ENCODE measurements around the gene IFITM10.
A peak's percentile ranks its signal among the peaks of the same experiment; 100 is the strongest.

IFITM10 gene

GRCh38 chr11:1762537-1763302, 12.3 kb upstream of the IFITM10 start:
- peak; percentile 93 for DNase-seq

DNA sequence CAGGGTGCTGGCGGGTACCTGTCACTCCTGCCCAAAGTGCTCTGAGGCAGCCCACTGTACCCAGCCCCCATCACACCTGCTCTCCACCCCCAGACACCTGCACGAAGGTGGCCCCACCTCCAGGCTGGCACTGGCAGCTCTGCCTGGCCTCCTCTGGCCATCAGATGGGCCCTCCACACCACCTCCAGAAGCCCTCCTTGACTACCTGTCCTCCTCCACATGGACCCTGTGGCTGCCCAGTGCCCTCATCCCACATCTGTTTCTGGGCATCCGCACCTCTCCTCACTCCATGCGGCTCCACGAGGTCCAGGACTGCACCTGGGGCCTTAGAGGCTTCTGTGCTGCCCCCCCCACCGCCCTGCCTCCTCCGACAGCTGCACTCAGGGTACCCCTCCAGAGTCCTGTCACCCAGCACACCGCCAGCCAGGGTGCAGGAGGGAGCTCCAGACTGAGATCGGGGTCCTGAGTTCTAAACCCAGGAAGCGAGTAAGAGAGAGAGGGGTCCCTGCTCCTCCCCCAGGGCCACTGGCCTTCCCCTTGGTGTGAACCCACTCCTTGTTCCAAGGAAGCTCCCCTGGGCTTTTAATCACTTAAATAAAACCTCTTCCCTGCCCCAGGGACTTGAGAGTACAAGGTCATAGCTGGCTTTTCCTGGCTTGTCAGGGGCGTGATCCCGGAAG, 11.6 kb upstream of the IFITM10 start:
- DNase-seq = no peak

GRCh38 chr11:1761110-1761856, 10.9 kb upstream of the IFITM10 start:
- no peak for DNase-seq

- no peak for DNase-seq
These were observed 10.1 kb upstream of the IFITM10 start for GRCh38 chr11:1760351-1761109.

DNA sequence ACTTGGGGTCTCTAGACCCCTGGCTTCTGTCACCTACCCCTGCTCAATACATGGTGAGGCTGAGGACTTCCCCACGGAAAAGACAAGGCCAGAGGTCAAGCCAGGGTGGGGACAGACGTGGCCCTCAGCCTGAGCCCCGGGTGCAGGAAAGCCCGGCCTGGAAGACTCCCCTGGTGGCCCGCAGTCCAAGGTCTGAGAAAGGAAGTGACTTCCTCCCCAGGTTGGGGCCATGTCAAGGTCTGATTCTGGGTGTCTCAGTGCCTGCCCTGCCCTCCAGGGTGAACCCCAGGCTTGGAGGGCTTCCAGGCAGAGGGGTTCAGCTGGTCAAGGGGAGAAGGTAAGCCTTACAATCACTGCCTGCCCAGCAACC, 9.4 kb upstream of the IFITM10 start:
- no peak for DNase-seq

- no peak for DNase-seq
These were observed 8.9 kb upstream of the IFITM10 start for GRCh38 chr11:1759151-1759850.

- DNase-seq = no peak
These were observed 8.3 kb upstream of the IFITM10 start for GRCh38 chr11:1758611-1759150.

- DNase-seq = no peak
These were observed 7.6 kb upstream of the IFITM10 start for GRCh38 chr11:1757861-1758610.

DNA sequence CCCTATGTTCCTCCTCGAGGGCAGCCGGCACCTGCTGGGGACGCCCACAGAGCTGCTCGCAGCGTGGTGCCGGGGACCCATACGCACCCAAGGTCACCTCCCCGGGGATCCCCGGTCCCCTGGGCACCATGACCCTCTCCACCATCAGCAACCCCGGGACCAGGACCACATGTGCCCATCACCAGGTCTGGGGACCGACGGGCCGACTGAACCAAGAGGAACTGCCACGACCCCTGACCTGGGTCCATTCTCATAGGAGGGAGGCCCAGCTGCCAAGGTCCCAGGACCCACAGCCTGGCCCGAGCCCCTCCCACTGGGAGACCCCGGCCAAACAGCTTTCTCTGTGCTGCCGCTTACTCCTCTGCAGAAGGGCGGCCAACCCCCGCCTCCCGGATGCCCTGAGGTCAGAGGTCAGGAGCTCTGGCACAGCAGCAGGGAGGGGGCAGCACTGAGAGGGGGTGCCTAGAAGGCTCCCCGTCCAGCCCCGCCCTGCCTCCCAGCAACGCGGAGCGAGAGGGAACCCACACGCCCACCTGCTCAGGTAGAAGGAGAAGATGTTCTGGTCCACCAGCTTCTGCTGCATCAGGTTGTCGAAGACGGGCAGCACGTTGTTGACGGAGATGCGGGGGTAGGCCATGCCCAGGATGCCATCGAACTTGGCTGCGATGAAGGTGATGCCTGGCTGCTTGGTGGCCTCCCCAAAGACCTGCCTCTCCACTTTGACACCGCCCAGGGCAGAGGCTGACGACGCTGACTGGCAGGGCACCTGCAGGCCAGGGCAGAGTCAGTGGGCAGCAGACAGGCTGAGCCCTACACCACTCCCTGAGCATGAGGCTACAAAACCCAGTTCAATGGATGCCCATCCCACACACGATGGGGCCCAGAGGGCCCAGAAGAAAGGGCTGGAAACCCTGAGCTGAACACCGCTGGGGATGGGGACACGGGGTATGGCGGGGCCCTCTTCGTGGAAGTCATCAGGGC, 6.7 kb upstream of the IFITM10 start:
- DNase-seq = no peak

GRCh38 chr11:1755692-1756561, 5.5 kb upstream of the IFITM10 start:
- peak; percentile 78 for DNase-seq

GRCh38 chr11:1755344-1755691, 4.9 kb upstream of the IFITM10 start:
- no peak for DNase-seq

DNA sequence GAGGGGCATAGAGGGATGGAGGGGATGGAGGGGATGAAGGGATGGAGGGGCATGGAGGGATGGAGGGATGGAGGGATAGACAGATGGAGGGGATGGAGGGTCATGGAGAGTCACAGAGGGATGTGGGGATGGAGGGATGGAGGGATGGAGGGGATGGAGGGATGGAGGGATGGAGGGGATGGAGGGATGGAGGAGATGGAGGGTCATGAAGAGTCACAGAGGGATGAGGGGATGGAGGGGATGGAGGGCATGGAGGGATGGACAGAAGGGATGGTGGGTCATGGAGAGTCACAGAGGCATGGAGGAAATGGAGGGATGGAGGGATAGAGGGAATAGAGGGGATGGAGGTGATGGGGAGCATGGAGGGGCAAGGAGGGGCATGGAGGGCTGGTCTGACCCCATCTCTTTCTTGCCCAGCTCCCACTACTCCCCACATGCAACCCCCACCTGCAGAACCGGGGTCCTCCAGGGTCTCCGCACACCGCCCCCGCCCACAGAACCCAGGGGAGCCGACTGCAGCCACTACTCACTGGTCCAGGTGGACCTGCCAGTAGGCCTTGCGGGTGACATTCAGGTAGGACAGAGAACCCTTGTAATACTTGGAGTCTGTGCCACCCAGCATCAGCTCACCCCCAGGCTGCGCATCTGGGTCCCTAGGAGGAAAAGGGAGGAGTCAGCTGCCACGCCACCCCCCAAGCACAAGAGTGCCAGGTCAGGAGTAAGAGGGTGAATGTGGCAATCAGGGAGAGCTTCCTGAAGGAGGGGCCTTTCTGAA, 4.2 kb upstream of the IFITM10 start:
- DNase-seq = no peak

DNA sequence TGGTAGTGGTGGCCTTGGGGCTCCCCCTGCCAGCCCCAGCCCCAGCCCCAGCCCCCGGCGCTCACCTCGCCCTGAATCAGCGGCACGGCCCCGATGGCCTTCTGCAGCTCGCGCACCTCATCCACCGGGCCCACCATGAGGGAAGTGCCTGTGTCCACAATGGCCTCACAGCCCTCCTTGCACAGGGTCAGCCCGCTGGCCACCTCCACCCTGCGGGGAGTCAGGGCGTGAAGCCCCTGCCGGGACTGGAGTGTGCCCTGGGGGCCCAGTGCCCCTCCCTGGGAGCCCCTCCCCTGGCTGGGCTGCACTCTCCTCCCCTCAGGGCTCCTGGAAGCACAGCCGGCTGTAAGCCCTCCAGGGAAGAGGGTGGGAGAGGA, 3.5 kb upstream of the IFITM10 start:
- no peak for DNase-seq

DNA sequence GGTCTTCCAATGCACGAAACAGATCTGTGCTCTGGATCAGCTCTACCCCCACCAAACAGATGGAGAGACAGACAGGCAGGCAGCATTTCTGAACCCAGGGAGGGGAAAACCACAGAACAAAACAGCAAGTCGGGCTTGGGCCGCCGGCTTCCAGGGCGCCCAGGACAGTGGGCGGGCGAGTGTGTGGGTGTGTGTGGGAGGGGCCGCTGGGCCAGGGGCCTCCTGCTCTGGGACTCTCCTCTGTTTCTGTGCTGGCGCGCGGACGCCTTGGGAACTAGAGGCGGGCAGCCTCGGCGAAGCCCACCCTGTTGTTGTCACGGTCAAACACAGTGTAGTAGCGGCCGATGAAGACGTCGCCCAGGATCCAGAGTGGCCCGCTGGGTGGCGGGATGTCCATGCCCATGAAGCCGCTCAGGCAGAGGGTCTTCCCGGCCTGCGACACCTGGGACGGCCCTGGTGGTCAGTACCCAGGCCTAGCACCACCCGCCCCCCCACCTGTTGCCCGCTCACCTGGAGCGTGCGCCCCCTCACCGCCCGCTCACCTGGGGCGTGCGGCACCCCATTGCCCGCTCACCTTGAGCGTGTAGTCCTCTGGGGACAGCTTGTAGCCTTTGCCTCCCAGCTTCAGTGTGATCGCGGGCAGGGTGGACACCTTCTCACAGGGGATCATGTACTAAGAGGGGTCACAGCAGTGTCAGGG, 3.0 kb upstream of the IFITM10 start:
- no peak for DNase-seq

DNA sequence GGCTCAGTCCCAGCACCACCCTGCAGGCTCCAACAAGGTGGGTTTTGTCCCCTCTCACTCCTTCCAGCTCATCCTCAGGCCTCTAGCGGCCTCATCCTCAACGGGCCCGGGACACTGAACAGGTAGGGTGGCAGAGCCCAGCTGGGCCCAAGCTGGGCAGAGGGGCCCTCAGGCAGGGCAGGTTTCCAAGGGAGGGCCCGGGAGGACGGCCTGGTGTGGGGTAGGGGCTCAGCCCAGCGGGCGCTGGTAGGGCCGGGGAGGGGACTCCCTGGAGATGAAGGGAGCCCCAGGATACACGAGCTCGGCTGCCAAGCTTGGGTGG, 2.5 kb upstream of the IFITM10 start:
- no peak for DNase-seq

GRCh38 chr11:1751999-1752906, 1.9 kb upstream of the IFITM10 start:
- DNase-seq = peak; percentile 39

GRCh38 chr11:1751531-1751921, 1.1 kb upstream of the IFITM10 start:
- no peak for DNase-seq
